ENCODE data around the gene XXYLT1. TPM values are rescaled to one million over a fixed set of nuclear protein-coding genes. Genes with fewer than 3 reads are reported as not detected.

Gene XXYLT1
- total and polyA plus RNA-seq, 2 of the 8 experiments (the other 6 are each of a cell fraction or from before 2014, with no cell fraction given) = 18.9 to 23.8 TPM

- no peak for TF ChIP-seq CHD2 (IDR thresholded peaks at IDR 0.05; ENCODE audit: low read length)
- no peak for TF ChIP-seq POU5F1 (IDR thresholded peaks at IDR 0.05; ENCODE audit: low read depth, low read length)
- no peak for TF ChIP-seq KDM4A (IDR thresholded peaks at IDR 0.05; ENCODE audit: low read depth, low read length, severe bottlenecking)
- no peak for TF ChIP-seq SUZ12 (IDR thresholded peaks at IDR 0.05; ENCODE audit: low read length)
- no peak for TF ChIP-seq E2F6 (IDR thresholded peaks at IDR 0.05)
- no peak for TF ChIP-seq CEBPB (IDR thresholded peaks at IDR 0.05; ENCODE audit: low read depth, low read length)
- TF ChIP-seq KDM1A (IDR thresholded peaks at IDR 0.05; ENCODE audit: borderline replicate concordance, low read length) = no peak
Measured at GRCh38 chr3:195183071-195183776, 87.7 kb downstream of the XXYLT1 start (continued).
